Heart left ventricle (tissue), 13 donors: Measurements from ENCODE around the gene EBF4.

ENCODE experiments used
- CTCF ChIP-seq, 12 donors: fragments of 200-600 bp; sonication (generic) in 4 of 12; IDR thresholded peaks; one replicate each; pipeline versions ENCODE4 v1.5.0 to v1.8.0; 2018 to 2022; ENCODE audit warnings: antibody characterized with exemption in 12 of 12, mild to moderate bottlenecking in 5 of 12
- POLR2A ChIP-seq, 2 donors: fragments of 450-650 bp; IDR thresholded peaks; one replicate each; pipeline ENCODE4 v1.6.1; 2017; ENCODE audit warnings: antibody characterized with exemption in 2 of 2, mild to moderate bottlenecking in 2 of 2, moderate library complexity in 2 of 2
- donor health status: ischemic (EF 13 %, LVEDD 7.1; RV severe dilation, severe dysfunction).
- donor health status: DM: no; HTN: yes; CAD: no.
- donor health status: DM: no; HTN: no; CAD: no.
- donor health status: ischemic (EF 25% LVEDD 6.9; RV normal size, moderate dysfunction).
- donor health status: ischemic (EF 25% LVEDD 5.7; RV mildly dilated, moderate dysfunction).
- donor health status: ischemic (EF 35%, LVEDD 5.7; RV mildly dilated, moderate dysfunction).
- donor health status: nonischemic (EF 11% LVEDD 7.7; RV severe dilation, severe dysfunction).
- donor health status: DM: yes; HTN: yes; CAD: no.
- donor health status: PGD.
- donor health status: ischemic (EF 29% LVEDD 5.4; RV normal size, mild dysfunction).
- donor health status: nonischemic (EF 23%, LVEDD 6.1; RV moderate dilation, normal function).

GRCh38 chr20:2806351-2806701 lies 113.7 kb downstream of the EBF4 start:
- TF ChIP-seq POLR2A (IDR thresholded peaks at IDR 0.05), result no peak
- TF ChIP-seq CTCF (IDR thresholded peaks at IDR 0.05), result no peak
